Esophagus muscularis mucosa (tissue), 4 donors: ENCODE data around the gene ZNF493. TPM values are rescaled to one million over a fixed set of nuclear protein-coding genes. Genes with fewer than 3 reads are reported as not detected.

Experiments
- DNase-seq: peaks from one replicate; pipeline ENCODE4 v3.0.0-alpha.2; 2017; ENCODE audit errors: extremely low spot score
- H3K27ac ChIP-seq, 4 donors: fragments of 200-600 bp; sonication (generic); replicated peaks in 1 of 4; 1 replicate in 3 of 4; 2 replicates in 1 of 4; pipeline ENCODE4 v1.5.1; 2016 to 2019; ENCODE audit warnings: mild to moderate bottlenecking in 1 of 4
- H3K27me3 ChIP-seq, 4 donors: fragments of 200-600 bp; sonication (generic); one replicate each; pipeline versions ENCODE4 v1.5.1 to v1.6.0; 2016 to 2019
- H3K36me3 ChIP-seq, 4 donors: fragments of 200-600 bp; sonication (generic); one replicate each; pipeline ENCODE4 v1.5.1; 2016 to 2019
- H3K4me1 ChIP-seq, 4 donors: fragments of 200-600 bp; sonication (generic); one replicate each; pipeline ENCODE4 v1.5.1; 2016 to 2019
- H3K4me3 ChIP-seq, 4 donors: fragments of 200-600 bp; sonication (generic); 1 replicate in 2 of 4; 2 replicates in 2 of 4; pipeline ENCODE4 v1.5.1; 2016 to 2019; ENCODE audit warnings: mild to moderate bottlenecking in 4 of 4, moderate library complexity in 1 of 4
- H3K9me3 ChIP-seq, 4 donors: fragments of 200-600 bp; sonication (generic); 1 replicate in 3 of 4; 2 replicates in 1 of 4; pipeline ENCODE4 v1.5.1; 2016 to 2019
- EP300 ChIP-seq: sonication (generic); formaldehyde crosslinking; IDR thresholded peaks from one replicate; pipeline ENCODE4 v1.6.1; 2017; ENCODE audit warnings: antibody characterized with exemption
- POLR2A ChIP-seq: fragments of 450-650 bp; IDR thresholded peaks from one replicate; pipeline ENCODE4 v1.6.1; 2017; ENCODE audit warnings: antibody characterized with exemption, moderate library complexity, mild to moderate bottlenecking, low read depth
- POLR2AphosphoS5 ChIP-seq, 2 donors: sonication (generic); formaldehyde crosslinking; IDR thresholded peaks; one replicate each; pipeline ENCODE4 v1.6.1; 2017; ENCODE audit warnings: antibody characterized with exemption in 2 of 2
- WGBS: methylation state at CpG from one replicate; pipeline ENCODE4 v1.1.5; 2018; 5-methylcytosine and 5-hydroxymethylcytosine counted together
- intact Hi-C: fragments of 100-400 bp; cut with DNase I; formaldehyde crosslinking; loops from one replicate; pipeline ENCODE4 v1.15.1; 2023
- total RNA-seq, 4 donors: library from RNA; depleted of rRNA; stranded (reverse); fragments of >200 nt; gene quantifications; one replicate each; pipeline versions ENCODE4 v1.1.0 to v1.2.1, GENCODE V29; 2016
- TF ChIP-seq, protein P1 (sequence below), 3 experiments: fragments of 200-600 bp in 2 of 3; fragments of 450-650 bp in 1 of 3; sonication (generic) in 2 of 3; IDR thresholded peaks; one replicate each; pipeline ENCODE4 v1.5.1; 2017 to 2019; ENCODE audit warnings: antibody characterized with exemption in 3 of 3, mild to moderate bottlenecking in 2 of 3, moderate library complexity in 1 of 3

ZNF493 gene
- total RNA-seq, 4 donors from 2014 or later: 12.1 to 29.1 (median 19.1) TPM

DNA sequence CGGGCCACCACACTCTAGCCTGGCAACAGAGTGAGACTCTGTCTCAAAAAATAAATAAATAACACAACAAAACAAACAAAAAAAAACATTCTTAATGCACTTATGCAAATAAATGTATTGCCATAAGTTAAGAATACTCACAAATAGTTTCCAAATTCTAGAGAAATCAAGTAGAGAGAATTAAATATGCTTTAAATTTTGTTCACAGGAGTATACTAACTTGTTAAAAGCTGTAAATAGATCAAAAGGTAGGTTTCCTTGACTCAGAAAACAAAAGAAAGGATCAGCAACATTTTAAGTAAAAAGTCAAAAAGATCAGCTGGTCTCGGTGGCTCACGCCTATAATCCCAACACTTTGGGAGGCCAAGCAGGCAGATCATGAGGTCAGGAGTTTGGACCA lies 58.0 kb downstream of the ZNF493 start:
- Histone ChIP-seq H3K27ac (no peak overlapping the region), H3K27me3 (no peaks in the 10 kb centered on the region), H3K36me3 (no peaks in the 10 kb centered on the region), H3K4me3 (no peak overlapping the region), H3K4me1 (no peaks in the 10 kb centered on the region), H3K9me3 (peaks cover 0 to 16% (median 5%) of the 10 kb centered on the region in 4 donors)
- TF ChIP-seq POLR2AphosphoS5 (IDR thresholded peaks at IDR 0.05) (no peak), EP300 (no peak), POLR2A (no peak)
- TF ChIP-seq, protein P1, sequence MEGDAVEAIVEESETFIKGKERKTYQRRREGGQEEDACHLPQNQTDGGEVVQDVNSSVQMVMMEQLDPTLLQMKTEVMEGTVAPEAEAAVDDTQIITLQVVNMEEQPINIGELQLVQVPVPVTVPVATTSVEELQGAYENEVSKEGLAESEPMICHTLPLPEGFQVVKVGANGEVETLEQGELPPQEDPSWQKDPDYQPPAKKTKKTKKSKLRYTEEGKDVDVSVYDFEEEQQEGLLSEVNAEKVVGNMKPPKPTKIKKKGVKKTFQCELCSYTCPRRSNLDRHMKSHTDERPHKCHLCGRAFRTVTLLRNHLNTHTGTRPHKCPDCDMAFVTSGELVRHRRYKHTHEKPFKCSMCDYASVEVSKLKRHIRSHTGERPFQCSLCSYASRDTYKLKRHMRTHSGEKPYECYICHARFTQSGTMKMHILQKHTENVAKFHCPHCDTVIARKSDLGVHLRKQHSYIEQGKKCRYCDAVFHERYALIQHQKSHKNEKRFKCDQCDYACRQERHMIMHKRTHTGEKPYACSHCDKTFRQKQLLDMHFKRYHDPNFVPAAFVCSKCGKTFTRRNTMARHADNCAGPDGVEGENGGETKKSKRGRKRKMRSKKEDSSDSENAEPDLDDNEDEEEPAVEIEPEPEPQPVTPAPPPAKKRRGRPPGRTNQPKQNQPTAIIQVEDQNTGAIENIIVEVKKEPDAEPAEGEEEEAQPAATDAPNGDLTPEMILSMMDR (IDR thresholded peaks at IDR 0.05): no peak
- intact Hi-C loops: no loop called here
- WGBS: 97% methylated on average over 3 of the region's 3 CpGs
- DNase-seq: no peak

DNA sequence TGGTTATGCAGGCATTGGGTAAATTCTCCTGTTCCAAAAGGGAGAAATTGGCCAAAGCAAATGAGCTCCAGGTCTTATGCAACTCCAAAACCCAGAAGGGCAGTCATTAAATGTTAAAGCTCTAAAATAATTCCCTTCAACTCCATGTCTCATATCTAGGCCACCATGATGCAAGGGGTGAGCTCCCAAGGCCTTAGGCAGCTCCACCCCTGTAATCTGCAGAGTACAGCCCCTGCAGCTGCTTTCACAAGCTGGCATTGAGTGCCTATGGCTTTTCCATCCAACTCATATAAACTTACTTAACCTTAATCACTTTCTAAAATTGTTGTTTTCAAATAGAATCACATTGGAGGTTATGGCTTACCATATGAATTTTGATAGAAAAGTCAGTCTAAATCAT lies 63.8 kb downstream of the ZNF493 start:
- TF ChIP-seq POLR2AphosphoS5 (IDR thresholded peaks at IDR 0.05) (no peak), EP300 (no peak), POLR2A (no peak)
- TF ChIP-seq, protein P1 (IDR thresholded peaks at IDR 0.05): no peak

DNA sequence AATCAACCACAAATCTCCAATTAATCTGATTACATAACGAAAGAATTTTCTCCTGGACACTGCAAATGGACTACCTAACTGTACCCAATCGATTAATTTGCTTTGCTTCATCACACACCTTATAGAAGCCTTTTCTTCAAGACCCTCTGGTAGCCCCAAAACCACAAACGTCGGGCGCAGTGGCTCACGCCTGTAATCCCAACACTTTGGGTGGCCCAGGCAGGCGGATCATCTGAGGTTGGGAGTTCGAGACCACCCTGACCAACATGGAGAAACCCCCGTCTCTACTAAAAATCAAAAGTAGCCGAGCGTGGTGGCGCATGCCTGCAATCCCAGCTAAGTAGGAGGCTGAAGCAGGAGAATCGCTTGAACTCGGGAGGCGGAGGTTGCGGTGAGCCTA lies 65.6 kb downstream of the ZNF493 start:
- Histone ChIP-seq H3K27ac (no peak overlapping the region), H3K36me3 (no peaks in the 10 kb centered on the region), H3K4me1 (peaks cover 0 to 6% (median 0%) of the 10 kb centered on the region in 4 donors), H3K4me3 (no peak overlapping the region), H3K27me3 (peaks cover 0 to 20% (median 4%) of the 10 kb centered on the region in 4 donors), H3K9me3 (peaks cover 0 to 21% (median 1%) of the 10 kb centered on the region in 4 donors)
- TF ChIP-seq EP300 (no peak), POLR2A (no peak), POLR2AphosphoS5 (IDR thresholded peaks at IDR 0.05) (no peak)
- TF ChIP-seq, protein P1 (IDR thresholded peaks at IDR 0.05): no peak
- DNase-seq: no peak
- WGBS: 97% methylated on average over 16 of the region's 16 CpGs
- intact Hi-C loops: no loop called here

More for the DNA sequence above, 63.8 kb downstream of the ZNF493 start:
- no peak overlapping the region for H3K4me3 ChIP-seq
- DNase-seq: no peak
- peaks cover 0 to 20% (median 4%) of the 10 kb centered on the region in 4 donors for H3K27me3 ChIP-seq
- no peaks in the 10 kb centered on the region for H3K36me3 ChIP-seq
- no peak overlapping the region for H3K27ac ChIP-seq
- intact Hi-C loops: no loop called here
- peaks cover 0 to 6% (median 0%) of the 10 kb centered on the region in 4 donors for H3K4me1 ChIP-seq
- H3K9me3 ChIP-seq: peaks cover 0 to 24% (median 5%) of the 10 kb centered on the region in 4 donors

DNA sequence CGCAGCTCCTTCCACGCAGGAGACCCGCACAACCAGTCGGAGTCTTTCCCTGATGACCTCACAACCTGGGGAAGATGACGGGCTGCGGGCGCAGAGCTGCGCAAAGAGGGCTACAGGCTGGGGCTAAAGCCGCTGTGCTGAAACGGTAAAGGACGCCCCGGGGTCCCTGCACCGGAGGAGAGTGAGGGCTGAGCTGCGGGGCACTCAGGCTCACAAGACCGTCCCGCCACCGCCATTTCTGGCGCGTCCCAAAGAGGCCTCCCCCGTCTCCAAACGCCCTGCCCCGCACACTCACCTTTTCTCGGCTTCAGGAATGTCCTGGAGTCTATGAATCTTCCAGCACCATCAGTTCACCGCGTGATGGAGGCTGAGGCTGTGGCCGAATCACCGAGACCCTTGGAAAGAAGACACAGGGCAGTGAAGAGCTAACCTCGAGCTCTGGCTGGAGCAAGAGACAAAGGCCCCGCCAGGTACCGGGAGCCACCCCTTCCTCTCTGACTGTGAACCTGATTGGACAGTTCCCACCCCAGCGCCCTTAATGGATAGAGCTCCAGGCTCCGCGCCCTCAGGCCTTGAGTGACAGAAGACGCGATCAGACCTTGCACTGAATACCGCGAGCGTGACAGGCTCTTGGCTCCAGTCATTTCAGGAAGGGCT lies 66.6 kb downstream of the ZNF493 start:
- TF ChIP-seq EP300 (no peak), POLR2A (no peak), POLR2AphosphoS5 (IDR thresholded peaks at IDR 0.05) (no peak)
- TF ChIP-seq, protein P1 (IDR thresholded peaks at IDR 0.05): no peak
- Histone ChIP-seq H3K27ac (no peak overlapping the region), H3K36me3 (no peaks in the 10 kb centered on the region), H3K4me1 (peaks cover 0 to 6% (median 0%) of the 10 kb centered on the region in 4 donors), H3K27me3 (peaks cover 0 to 20% (median 4%) of the 10 kb centered on the region in 4 donors), H3K4me3 (peak overlapping the region in 3 of 4 donors; percentile 3 to 12 (median 8)), H3K9me3 (peaks cover 0 to 15% (median 0%) of the 10 kb centered on the region in 4 donors)
- DNase-seq: no peak
- intact Hi-C loops: no loop called here
- 1% methylated on average over 12 of the region's 38 CpGs for WGBS

DNA sequence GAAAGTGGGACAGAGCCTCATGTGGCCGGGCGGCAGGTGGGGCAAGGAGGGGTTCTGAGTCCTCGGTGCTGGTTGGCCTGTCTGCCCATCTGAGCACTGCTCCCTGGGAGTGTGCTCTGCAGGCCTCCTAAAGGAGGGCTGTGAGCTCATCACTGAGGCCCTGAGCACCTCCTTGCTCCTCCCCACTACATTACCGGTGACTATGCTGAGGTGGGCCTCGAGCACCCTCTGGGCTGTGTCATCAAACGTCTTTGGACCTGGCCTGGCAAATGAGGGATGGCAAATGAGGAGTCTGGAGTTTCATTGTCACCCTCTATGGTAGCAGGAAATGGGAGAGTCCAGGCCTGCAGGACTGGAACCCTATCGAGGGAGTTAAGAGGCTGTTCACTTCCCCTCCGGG lies 69.7 kb downstream of the ZNF493 start:
- intact Hi-C loops: no loop called here

More for the DNA sequence above, 69.7 kb downstream of the ZNF493 start:
- 72% methylated on average over 4 of the region's 8 CpGs for WGBS
- Histone ChIP-seq H3K4me1 (peaks cover 0 to 6% (median 0%) of the 10 kb centered on the region in 4 donors), H3K27ac (no peak overlapping the region), H3K27me3 (peaks cover 0 to 20% (median 4%) of the 10 kb centered on the region in 4 donors), H3K36me3 (no peaks in the 10 kb centered on the region), H3K4me3 (no peak overlapping the region), H3K9me3 (peaks cover 0 to 15% (median 0%) of the 10 kb centered on the region in 4 donors)
- DNase-seq: no peak
- TF ChIP-seq POLR2AphosphoS5 (IDR thresholded peaks at IDR 0.05): no peak
- no peak for TF ChIP-seq POLR2A
- TF ChIP-seq EP300: no peak
- TF ChIP-seq, protein P1 (IDR thresholded peaks at IDR 0.05): no peak
